ENCODE measurements around the gene ZNF383. TPM values are rescaled to one million over a fixed set of nuclear protein-coding genes. Genes with fewer than 3 reads are reported as not detected.

ZNF383 gene
- polyA plus RNA-seq, 1 of the 3 experiments (the other 2 are of a cell fraction), result 2.0 TPM

DNA sequence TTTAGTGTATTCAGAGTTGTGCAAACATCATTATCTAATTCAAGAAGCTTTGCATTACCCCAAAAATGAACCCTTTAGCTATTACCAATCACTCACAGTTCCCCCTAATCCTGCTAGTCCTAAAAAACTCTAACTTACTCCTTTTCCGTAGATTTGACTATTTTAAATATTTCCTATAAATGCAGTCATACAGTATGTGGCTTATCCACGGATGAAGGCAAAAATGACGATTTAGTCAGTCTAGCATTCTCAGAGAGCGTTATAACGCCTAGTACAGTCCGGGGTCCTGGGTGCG is 587 bp upstream of the ZNF383 start:
- Histone ChIP-seq H4K20me1 (ENCODE audit: insufficient read depth) (no peaks in the 10 kb centered on the region), H3K79me2 (ENCODE audit: insufficient read depth) (peaks cover 22% of the 10 kb centered on the region), H3K4me2 (peak overlapping the region; percentile 82), H3K4me1 (ENCODE audit: control insufficient read depth in 1 of 2, insufficient read depth in 2 of 2, low read depth in 1 of 2, low read length in 1 of 2) (peaks cover 0 to 6% of the 10 kb centered on the region in 2 experiments; a peak in 1 of 4 replicates), H3K36me3 (replicated peaks in 1 of 2; ENCODE audit: control insufficient read depth in 1 of 2, insufficient read depth in 2 of 2, low read length in 1 of 2) (peaks cover 0 to 22% of the 10 kb centered on the region in 2 experiments), H3K27me3 (ENCODE audit: insufficient read depth) (no peaks in the 10 kb centered on the region), H3K9me3 (no peaks in the 10 kb centered on the region), H3F3A (replicated peaks; ENCODE audit: insufficient read depth) (peaks cover 6% of the 10 kb centered on the region), H3K9ac (peak overlapping the region; percentile 71), H3K4me3 (ENCODE audit: low read depth in 2 of 2, low read length in 1 of 2) (peak overlapping the region; percentile 57 to 100), H3K27ac (ENCODE audit: low read depth in 2 of 2, low read length in 1 of 2) (peak overlapping the region; percentile 75 to 97; a peak in 3 of 4 replicates), H3K9me2 (no peaks in the 10 kb centered on the region), H2AFZ (ENCODE audit: low read depth) (peak overlapping the region; percentile 99)
- WGBS (ENCODE audit: low lambda C conversion rate), result 3% methylated on average over 7 of the region's 7 CpGs
- ChIA-PET POLR2A (interaction anchor here (0.8 to 1.3 kb wide), 7 partner anchors 11 to 689 kb away, joined by 3 to 5 read pairs (median 3); partner anchors contain the start of genes ZNF260 and ZNF420), CTCF (interaction anchor here (1.2 to 2.5 kb wide), 2 partner anchors 19 to 244 kb away, joined by 3 to 15 read pairs; no protein-coding TSS in a partner anchor)
- no peak for DNase-seq
- TF ChIP-seq TCF12 (IDR thresholded peaks at IDR 0.05) (no peak), NFIC (IDR thresholded peaks at IDR 0.05; ENCODE audit: borderline replicate concordance) (no peak), IRF3 (IDR thresholded peaks at IDR 0.05; ENCODE audit: low read depth, low read length) (no peak), SMC3 (IDR thresholded peaks at IDR 0.05; ENCODE audit: low read depth, low read length) (no peak), RAD21 (IDR thresholded peaks at IDR 0.05; ENCODE audit: low read length) (no peak), FOXJ3 (CRISPR knock-in tag; IDR thresholded peaks at IDR 0.05) (no peak), POLR2AphosphoS5 (IDR thresholded peaks at IDR 0.05; ENCODE audit: low read depth, low read length) (peak; percentile 47; the same call in 1 of the 2 replicates), TAF1 (IDR thresholded peaks at IDR 0.05; ENCODE audit: borderline replicate concordance, low read depth, low read length) (0 out of 2 replicates have a peak, but pooled peaks have one; percentile 27), MEF2A (IDR thresholded peaks at IDR 0.05; ENCODE audit: borderline replicate concordance, low read depth) (no peak), EZH2phosphoT487 (IDR thresholded peaks at IDR 0.05; ENCODE audit: borderline replicate concordance, low read depth) (no peak), MXI1 (IDR thresholded peaks at IDR 0.05; ENCODE audit: low read depth, low read length) (no peak), USF1 (IDR thresholded peaks at IDR 0.05; ENCODE audit: borderline replicate concordance, low read depth) (no peak)
- TF ChIP-seq, protein P1, sequence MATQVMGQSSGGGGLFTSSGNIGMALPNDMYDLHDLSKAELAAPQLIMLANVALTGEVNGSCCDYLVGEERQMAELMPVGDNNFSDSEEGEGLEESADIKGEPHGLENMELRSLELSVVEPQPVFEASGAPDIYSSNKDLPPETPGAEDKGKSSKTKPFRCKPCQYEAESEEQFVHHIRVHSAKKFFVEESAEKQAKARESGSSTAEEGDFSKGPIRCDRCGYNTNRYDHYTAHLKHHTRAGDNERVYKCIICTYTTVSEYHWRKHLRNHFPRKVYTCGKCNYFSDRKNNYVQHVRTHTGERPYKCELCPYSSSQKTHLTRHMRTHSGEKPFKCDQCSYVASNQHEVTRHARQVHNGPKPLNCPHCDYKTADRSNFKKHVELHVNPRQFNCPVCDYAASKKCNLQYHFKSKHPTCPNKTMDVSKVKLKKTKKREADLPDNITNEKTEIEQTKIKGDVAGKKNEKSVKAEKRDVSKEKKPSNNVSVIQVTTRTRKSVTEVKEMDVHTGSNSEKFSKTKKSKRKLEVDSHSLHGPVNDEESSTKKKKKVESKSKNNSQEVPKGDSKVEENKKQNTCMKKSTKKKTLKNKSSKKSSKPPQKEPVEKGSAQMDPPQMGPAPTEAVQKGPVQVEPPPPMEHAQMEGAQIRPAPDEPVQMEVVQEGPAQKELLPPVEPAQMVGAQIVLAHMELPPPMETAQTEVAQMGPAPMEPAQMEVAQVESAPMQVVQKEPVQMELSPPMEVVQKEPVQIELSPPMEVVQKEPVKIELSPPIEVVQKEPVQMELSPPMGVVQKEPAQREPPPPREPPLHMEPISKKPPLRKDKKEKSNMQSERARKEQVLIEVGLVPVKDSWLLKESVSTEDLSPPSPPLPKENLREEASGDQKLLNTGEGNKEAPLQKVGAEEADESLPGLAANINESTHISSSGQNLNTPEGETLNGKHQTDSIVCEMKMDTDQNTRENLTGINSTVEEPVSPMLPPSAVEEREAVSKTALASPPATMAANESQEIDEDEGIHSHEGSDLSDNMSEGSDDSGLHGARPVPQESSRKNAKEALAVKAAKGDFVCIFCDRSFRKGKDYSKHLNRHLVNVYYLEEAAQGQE (IDR thresholded peaks at IDR 0.05; ENCODE audit: low read depth, low read length), result no peak
- TF ChIP-seq, protein P2, sequence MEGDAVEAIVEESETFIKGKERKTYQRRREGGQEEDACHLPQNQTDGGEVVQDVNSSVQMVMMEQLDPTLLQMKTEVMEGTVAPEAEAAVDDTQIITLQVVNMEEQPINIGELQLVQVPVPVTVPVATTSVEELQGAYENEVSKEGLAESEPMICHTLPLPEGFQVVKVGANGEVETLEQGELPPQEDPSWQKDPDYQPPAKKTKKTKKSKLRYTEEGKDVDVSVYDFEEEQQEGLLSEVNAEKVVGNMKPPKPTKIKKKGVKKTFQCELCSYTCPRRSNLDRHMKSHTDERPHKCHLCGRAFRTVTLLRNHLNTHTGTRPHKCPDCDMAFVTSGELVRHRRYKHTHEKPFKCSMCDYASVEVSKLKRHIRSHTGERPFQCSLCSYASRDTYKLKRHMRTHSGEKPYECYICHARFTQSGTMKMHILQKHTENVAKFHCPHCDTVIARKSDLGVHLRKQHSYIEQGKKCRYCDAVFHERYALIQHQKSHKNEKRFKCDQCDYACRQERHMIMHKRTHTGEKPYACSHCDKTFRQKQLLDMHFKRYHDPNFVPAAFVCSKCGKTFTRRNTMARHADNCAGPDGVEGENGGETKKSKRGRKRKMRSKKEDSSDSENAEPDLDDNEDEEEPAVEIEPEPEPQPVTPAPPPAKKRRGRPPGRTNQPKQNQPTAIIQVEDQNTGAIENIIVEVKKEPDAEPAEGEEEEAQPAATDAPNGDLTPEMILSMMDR (IDR thresholded peaks at IDR 0.05), result no peak

Measured in SK-N-SH (cell line).